SU-DHL-6 (cell line): ENCODE measurements around the gene ZNF789.

Experiments
- H2AFZ ChIP-seq: fragments of 200-600 bp; sonication (generic); 2 replicates; pipeline ENCODE4 v1.6.1; 2014; ENCODE audit warnings: low read depth, mild to moderate bottlenecking, moderate library complexity, mixed read lengths, antibody characterized with exemption, low read length; ENCODE audit not compliant: severe bottlenecking
- H3F3A ChIP-seq: fragments of 200-600 bp; shearing (Covaris generic); 2 replicates; pipeline ENCODE4 v1.6.0; 2016; ENCODE audit warnings: antibody characterized with exemption, mild to moderate bottlenecking; ENCODE audit not compliant: insufficient read depth
- H3K27ac ChIP-seq: fragments of 200-600 bp; sonication (generic); 2 replicates; pipeline ENCODE4 v1.5.1; 2016; ENCODE audit warnings: low read depth, mild to moderate bottlenecking, low read length, moderate library complexity, mixed read lengths
- H3K27me3 ChIP-seq: fragments of 200-600 bp; sonication (generic), shearing (Covaris generic); 2 replicates; pipeline ENCODE4 v1.6.0; 2014; ENCODE audit warnings: mild to moderate bottlenecking, low read length
- H3K36me3 ChIP-seq: fragments of 200-600 bp; sonication (generic); 2 replicates; pipeline ENCODE4 v1.6.1; 2014; ENCODE audit warnings: mild to moderate bottlenecking, low read length, mixed read lengths
- H3K4me2 ChIP-seq: fragments of 300-600, 200-600 bp; shearing (Covaris generic), sonication (generic); 2 replicates; pipeline ENCODE4 v1.6.0; 2014; ENCODE audit warnings: low read length, low read depth, mild to moderate bottlenecking; ENCODE audit not compliant: poor library complexity, severe bottlenecking
- H3K4me3 ChIP-seq: fragments of 200-600 bp; sonication (generic); 2 replicates; pipeline ENCODE4 v1.5.1; 2014; ENCODE audit warnings: antibody characterized with exemption, low read length, mild to moderate bottlenecking, mixed read lengths; ENCODE audit not compliant: insufficient read depth, poor library complexity, severe bottlenecking
- H3K79me2 ChIP-seq: fragments of 200-600 bp; sonication (generic); 2 replicates; pipeline ENCODE4 v1.6.1; 2014; ENCODE audit warnings: mild to moderate bottlenecking, low read length, moderate library complexity; ENCODE audit not compliant: insufficient read depth
- H3K9ac ChIP-seq: fragments of 200-600 bp; sonication (generic); 2 replicates; pipeline ENCODE4 v1.7.0; 2014; ENCODE audit warnings: mild to moderate bottlenecking, low read length
- H3K9me2 ChIP-seq: fragments of 200-600 bp; sonication (generic); replicated peaks from 2 replicates; pipeline ENCODE4 v1.6.1; 2014; ENCODE audit warnings: low read length; ENCODE audit not compliant: insufficient read depth
- H3K9me3 ChIP-seq: fragments of 200-600 bp; sonication (generic); 2 replicates; pipeline ENCODE4 v1.6.1; 2014; ENCODE audit warnings: low read length, mixed read lengths; ENCODE audit not compliant: insufficient read depth
- H4K20me1 ChIP-seq: fragments of 200-600 bp; sonication (generic); 2 replicates; pipeline ENCODE4 v1.6.1; 2014; ENCODE audit warnings: low read depth, mild to moderate bottlenecking, antibody characterized with exemption, low read length, moderate library complexity, mixed read lengths
- EZH2phosphoT487 ChIP-seq: fragments of 200-600 bp; sonication (generic), shearing (Covaris generic); conservative IDR thresholded peaks from 2 replicates; pipeline ENCODE4 v1.6.1; 2018; ENCODE audit warnings: mild to moderate bottlenecking, antibody characterized with exemption, low read length, moderate library complexity, mixed read lengths
- TF ChIP-seq, protein P1 (sequence below): fragments of 200-600 bp; sonication (generic); IDR thresholded peaks from one replicate; pipeline ENCODE4 v1.5.1; 2017; ENCODE audit warnings: antibody characterized with exemption, mild to moderate bottlenecking, low read length, moderate library complexity; ENCODE audit not compliant: insufficient read depth, poor library complexity, severe bottlenecking

Gene ZNF789

DNA sequence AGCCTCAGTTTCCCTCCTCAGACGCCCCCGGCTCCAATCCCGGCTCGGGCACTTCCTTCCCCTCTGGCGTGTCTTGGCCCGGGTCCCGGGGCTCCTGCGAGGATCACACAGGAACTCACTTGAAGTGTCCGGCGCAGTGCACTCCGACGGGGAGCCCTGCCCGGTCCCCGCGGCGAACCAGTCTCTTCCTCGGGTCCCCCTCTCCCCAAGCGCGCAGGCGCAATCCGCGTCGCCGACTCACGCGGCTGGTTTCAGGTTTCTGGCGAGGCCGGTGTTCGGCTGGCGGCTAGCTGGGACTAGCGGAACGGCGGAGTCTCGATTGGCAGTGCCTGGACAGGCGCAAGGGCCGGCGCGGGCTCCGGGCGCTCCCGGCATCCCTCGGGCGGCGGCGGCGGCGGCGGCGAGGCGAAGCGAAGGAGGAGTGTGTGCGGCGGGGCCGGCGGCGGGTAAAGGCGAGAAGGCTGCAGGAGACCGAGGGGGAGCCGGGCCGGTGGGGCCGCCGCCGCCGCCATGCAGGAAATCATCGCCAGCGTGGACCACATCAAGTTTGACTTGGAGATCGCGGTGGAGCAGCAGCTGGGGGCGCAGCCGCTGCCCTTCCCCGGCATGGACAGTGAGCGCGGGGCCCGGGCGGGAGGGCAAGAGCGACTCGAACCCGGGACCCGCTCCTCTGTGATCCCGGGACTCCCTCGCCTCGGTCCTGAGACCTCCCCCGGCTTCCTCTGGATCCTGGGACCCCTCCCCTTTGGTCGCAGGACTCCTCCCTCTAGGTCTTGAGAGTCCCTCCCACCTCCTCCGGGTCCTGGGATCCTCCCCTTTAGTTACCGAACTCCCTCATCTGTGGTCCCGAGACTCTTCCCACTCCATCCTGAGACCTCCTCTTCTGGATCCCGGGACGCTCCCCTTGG lies 33.9 kb upstream of the ZNF789 start, which contains the start of the genes CPSF4 and PTCD1:
CPSF4 (plus strand) TSS at position 371 of the 908 bp plus-strand sequence; CDS start at position 511, 140 bp downstream.
PTCD1 (minus strand) TSS at position 226 of the 908 bp plus-strand sequence. CDS start 3,556 bp downstream, outside the sequence.
- Histone ChIP-seq H2AFZ (peak within 1 kb of the TSS; percentile 99), H3F3A (no peaks in the 10 kb centered on the region), H4K20me1 (peaks cover 3% of the 10 kb centered on the region; the same call in 1 of the 2 replicates), H3K9me3 (no peaks in the 10 kb centered on the region), H3K9me2 (no peaks in the 10 kb centered on the region), H3K9ac (peak within 1 kb of the TSS; percentile 89), H3K27ac (peak within 1 kb of the TSS; percentile 55), H3K4me2 (peak within 1 kb of the TSS; percentile 81), H3K4me3 (peak within 1 kb of the TSS; percentile 99), H3K27me3 (no peaks in the 10 kb centered on the region), H3K36me3 (0 out of 2 replicates have a peak, but pooled peaks cover 4% of the 10 kb centered on the region), H3K79me2 (peaks cover 44% of the 10 kb centered on the region)
- TF ChIP-seq, protein P1, sequence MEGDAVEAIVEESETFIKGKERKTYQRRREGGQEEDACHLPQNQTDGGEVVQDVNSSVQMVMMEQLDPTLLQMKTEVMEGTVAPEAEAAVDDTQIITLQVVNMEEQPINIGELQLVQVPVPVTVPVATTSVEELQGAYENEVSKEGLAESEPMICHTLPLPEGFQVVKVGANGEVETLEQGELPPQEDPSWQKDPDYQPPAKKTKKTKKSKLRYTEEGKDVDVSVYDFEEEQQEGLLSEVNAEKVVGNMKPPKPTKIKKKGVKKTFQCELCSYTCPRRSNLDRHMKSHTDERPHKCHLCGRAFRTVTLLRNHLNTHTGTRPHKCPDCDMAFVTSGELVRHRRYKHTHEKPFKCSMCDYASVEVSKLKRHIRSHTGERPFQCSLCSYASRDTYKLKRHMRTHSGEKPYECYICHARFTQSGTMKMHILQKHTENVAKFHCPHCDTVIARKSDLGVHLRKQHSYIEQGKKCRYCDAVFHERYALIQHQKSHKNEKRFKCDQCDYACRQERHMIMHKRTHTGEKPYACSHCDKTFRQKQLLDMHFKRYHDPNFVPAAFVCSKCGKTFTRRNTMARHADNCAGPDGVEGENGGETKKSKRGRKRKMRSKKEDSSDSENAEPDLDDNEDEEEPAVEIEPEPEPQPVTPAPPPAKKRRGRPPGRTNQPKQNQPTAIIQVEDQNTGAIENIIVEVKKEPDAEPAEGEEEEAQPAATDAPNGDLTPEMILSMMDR: no peak
- TF ChIP-seq EZH2phosphoT487: no peak

DNA sequence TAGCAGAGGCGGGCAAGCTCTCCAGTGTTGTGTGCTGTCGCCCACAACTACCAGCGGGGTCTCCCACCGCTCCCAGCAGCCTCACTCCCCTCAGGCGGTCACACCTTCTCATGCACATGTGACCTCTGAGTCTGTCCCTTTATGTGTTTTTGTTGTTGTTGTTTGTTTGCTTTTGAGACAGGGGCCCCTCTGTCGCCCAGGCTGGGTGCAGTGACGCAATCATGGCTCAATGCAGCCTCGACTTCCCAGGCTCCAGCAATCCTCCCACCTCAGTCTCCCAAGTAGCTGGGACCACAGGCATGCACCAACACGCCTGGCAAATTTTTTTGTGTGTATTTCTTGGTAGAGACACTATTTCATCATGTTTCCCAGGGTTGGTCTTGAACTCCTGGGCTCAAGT lies 32.5 kb upstream of the ZNF789 start:
- Histone ChIP-seq H3K9me2 (no peaks in the 10 kb centered on the region), H4K20me1 (peaks cover 3% of the 10 kb centered on the region; the same call in 1 of the 2 replicates), H3K4me3 (peak overlapping the region; percentile 99), H3K27ac (no peak overlapping the region), H3K9ac (peak overlapping the region; percentile 89), H3K36me3 (peaks cover 14% of the 10 kb centered on the region; the same call in 1 of the 2 replicates), H3F3A (no peaks in the 10 kb centered on the region), H3K4me2 (peak overlapping the region; percentile 81), H3K79me2 (peaks cover 44% of the 10 kb centered on the region), H3K27me3 (no peaks in the 10 kb centered on the region), H3K9me3 (no peaks in the 10 kb centered on the region), H2AFZ (no peak overlapping the region)
- no peak for TF ChIP-seq EZH2phosphoT487
- TF ChIP-seq, protein P1: no peak

DNA sequence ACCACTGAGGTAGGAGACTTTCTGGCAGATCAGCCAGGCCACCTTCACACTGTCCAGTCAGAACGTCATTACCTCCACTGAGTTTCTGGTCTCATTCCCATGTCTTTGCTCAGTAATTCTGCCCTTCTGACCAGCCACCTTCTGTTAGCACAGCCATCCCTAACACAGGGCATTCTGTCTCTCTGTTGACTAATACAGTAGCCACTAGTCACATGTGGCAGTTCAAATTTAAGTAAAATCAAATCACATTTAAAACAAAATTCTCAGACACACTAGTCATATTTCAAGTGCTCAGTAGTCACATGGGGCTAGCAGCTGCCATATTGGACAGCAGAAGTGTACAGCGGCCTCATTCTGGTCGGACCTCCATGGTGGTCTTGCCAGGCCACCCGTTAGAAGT lies 26.6 kb upstream of the ZNF789 start:
- Histone ChIP-seq H3F3A (no peaks in the 10 kb centered on the region), H3K4me3 (no peak overlapping the region), H3K27me3 (no peaks in the 10 kb centered on the region), H3K9ac (no peak overlapping the region), H3K9me3 (no peaks in the 10 kb centered on the region), H4K20me1 (no peaks in the 10 kb centered on the region), H3K36me3 (peaks cover 16% of the 10 kb centered on the region; the same call in 1 of the 2 replicates), H3K27ac (no peak overlapping the region), H3K9me2 (no peaks in the 10 kb centered on the region), H3K4me2 (no peak overlapping the region), H3K79me2 (0 out of 2 replicates have a peak, but pooled peaks cover under 1% of the 10 kb centered on the region), H2AFZ (no peak overlapping the region)
- TF ChIP-seq, protein P1: no peak
- no peak for TF ChIP-seq EZH2phosphoT487
